ENCODE results near the gene DUSP7. TPM values are rescaled to one million over a fixed set of nuclear protein-coding genes. Genes with fewer than 3 reads are reported as not detected.

DUSP7 gene
- total and polyA plus RNA-seq, 9 of the 15 experiments (the other 6 are each of a cell fraction or from before 2014, with no cell fraction given): 0.45 to 15.8 (median 8.2) TPM

- TF ChIP-seq SREBF1 (IDR thresholded peaks at IDR 0.05; ENCODE audit: borderline replicate concordance, low read depth, low read length) (no peak), SIN3A (IDR thresholded peaks at IDR 0.05; ENCODE audit: borderline replicate concordance in 2 of 2, control insufficient read depth in 1 of 2, low read depth in 2 of 2, low read length in 2 of 2) (no peak), HDAC3 (IDR thresholded peaks at IDR 0.05; ENCODE audit: borderline replicate concordance, partially characterized antibody) (no peak), GTF2E2 (tag; IDR thresholded peaks at IDR 0.05) (no peak), PML (IDR thresholded peaks at IDR 0.05; ENCODE audit: low read length) (no peak), ZFX (CRISPR knock-in tag; IDR thresholded peaks at IDR 0.05) (peak; percentile 46; the same call in 1 of the 2 replicates), ZNF395 (CRISPR knock-in tag; IDR thresholded peaks at IDR 0.05) (no peak; the same call in 1 of the 2 replicates), CREM (IDR thresholded peaks at IDR 0.05; ENCODE audit: low read depth) (no peak), BRF1 (IDR thresholded peaks at IDR 0.05; ENCODE audit: borderline replicate concordance, extremely low read depth, insufficient read length) (no peak), MEF2D (tag; conservative IDR thresholded peaks at IDR 0.05; ENCODE audit: low read depth) (peak; percentile 42; the same call in 1 of the 2 replicates), E2F6 (IDR thresholded peaks at IDR 0.05; ENCODE audit: borderline replicate concordance in 1 of 2, extremely low read depth in 1 of 2, insufficient read depth in 1 of 2, insufficient read length in 1 of 2, low read depth in 1 of 2, low read length in 1 of 2, poor library complexity in 1 of 2, severe bottlenecking in 1 of 2) (peak in 1 of 2 experiments; percentile 38)
- TF ChIP-seq, protein P1, sequence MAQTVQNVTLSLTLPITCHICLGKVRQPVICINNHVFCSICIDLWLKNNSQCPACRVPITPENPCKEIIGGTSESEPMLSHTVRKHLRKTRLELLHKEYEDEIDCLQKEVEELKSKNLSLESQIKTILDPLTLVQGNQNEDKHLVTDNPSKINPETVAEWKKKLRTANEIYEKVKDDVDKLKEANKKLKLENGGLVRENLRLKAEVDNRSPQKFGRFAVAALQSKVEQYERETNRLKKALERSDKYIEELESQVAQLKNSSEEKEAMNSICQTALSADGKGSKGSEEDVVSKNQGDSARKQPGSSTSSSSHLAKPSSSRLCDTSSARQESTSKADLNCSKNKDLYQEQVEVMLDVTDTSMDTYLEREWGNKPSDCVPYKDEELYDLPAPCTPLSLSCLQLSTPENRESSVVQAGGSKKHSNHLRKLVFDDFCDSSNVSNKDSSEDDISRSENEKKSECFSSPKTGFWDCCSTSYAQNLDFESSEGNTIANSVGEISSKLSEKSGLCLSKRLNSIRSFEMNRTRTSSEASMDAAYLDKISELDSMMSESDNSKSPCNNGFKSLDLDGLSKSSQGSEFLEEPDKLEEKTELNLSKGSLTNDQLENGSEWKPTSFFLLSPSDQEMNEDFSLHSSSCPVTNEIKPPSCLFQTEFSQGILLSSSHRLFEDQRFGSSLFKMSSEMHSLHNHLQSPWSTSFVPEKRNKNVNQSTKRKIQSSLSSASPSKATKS (CRISPR knock-in tag; IDR thresholded peaks at IDR 0.05): no peak
- TF ChIP-seq, protein P2, sequence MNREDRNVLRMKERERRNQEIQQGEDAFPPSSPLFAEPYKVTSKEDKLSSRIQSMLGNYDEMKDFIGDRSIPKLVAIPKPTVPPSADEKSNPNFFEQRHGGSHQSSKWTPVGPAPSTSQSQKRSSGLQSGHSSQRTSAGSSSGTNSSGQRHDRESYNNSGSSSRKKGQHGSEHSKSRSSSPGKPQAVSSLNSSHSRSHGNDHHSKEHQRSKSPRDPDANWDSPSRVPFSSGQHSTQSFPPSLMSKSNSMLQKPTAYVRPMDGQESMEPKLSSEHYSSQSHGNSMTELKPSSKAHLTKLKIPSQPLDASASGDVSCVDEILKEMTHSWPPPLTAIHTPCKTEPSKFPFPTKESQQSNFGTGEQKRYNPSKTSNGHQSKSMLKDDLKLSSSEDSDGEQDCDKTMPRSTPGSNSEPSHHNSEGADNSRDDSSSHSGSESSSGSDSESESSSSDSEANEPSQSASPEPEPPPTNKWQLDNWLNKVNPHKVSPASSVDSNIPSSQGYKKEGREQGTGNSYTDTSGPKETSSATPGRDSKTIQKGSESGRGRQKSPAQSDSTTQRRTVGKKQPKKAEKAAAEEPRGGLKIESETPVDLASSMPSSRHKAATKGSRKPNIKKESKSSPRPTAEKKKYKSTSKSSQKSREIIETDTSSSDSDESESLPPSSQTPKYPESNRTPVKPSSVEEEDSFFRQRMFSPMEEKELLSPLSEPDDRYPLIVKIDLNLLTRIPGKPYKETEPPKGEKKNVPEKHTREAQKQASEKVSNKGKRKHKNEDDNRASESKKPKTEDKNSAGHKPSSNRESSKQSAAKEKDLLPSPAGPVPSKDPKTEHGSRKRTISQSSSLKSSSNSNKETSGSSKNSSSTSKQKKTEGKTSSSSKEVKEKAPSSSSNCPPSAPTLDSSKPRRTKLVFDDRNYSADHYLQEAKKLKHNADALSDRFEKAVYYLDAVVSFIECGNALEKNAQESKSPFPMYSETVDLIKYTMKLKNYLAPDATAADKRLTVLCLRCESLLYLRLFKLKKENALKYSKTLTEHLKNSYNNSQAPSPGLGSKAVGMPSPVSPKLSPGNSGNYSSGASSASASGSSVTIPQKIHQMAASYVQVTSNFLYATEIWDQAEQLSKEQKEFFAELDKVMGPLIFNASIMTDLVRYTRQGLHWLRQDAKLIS (CRISPR knock-in tag; IDR thresholded peaks at IDR 0.05): no peak
Measured at GRCh38 chr3:52019352-52020080, 36.9 kb downstream of the DUSP7 start (continued).
